Epithelial cell of esophagus (primary cell): Measurements from ENCODE around the gene DSCAM.

Experiments used
- DNase-seq: peaks from one replicate; pipeline ENCODE4 v3.0.0; 2010; ENCODE audit warnings: low read depth
- H3K4me3 ChIP-seq: 2 replicates; pipeline ENCODE4 v1.5.1; 2011; ENCODE audit warnings: mild to moderate bottlenecking, low read length, control low read depth
- TF ChIP-seq, protein P1 (sequence below): IDR thresholded peaks from 2 replicates; pipeline ENCODE4 v1.5.1; 2011; ENCODE audit warnings: low read depth, mild to moderate bottlenecking, low read length, control low read depth, inconsistent platforms; ENCODE audit not compliant: insufficient read depth; ENCODE audit errors: missing control alignments

DSCAM gene

DNA sequence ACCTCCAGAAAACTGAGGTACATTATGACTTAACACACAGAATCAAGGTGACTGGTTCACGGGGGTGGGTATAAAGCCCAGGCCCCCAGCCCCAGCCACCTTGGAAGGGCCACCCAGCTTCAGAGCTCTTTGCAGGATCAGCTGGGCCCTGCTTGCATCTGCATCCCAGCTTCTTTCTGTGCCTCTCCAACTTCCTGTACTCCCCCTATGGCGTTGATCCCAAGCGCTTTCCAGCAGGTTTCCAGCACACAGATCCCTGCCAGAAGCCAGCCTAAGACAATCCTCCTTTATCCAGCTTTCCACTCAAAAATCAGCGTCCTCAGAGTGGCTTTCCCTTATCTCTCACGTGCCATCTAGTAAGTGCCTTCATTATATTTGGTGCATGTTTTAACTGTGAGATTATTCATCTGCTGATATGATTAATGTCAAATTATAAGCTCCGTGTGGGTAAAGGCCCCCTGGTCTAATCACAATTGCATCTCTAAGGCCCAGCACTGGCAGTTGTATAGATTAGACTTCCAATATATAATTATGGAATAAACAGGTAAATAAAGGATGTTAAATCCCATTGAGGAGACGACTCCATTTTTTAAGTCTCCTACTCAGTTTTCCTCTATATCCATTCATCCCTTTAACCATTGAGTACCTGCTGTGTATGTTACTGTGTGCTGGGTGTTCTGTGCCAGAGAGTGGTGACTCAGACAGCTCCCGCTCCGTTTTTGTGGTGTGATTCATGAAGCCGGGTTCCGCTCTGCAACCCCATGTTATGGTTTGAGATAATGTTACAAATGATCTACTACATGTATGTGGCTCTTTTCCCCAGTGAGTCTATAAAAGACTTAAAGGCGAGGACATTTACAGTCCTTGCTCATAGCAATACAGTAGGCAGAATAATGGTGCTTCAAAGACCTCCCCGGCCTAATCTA lies 592.2 kb downstream of the DSCAM start:
- TF ChIP-seq, protein P1, sequence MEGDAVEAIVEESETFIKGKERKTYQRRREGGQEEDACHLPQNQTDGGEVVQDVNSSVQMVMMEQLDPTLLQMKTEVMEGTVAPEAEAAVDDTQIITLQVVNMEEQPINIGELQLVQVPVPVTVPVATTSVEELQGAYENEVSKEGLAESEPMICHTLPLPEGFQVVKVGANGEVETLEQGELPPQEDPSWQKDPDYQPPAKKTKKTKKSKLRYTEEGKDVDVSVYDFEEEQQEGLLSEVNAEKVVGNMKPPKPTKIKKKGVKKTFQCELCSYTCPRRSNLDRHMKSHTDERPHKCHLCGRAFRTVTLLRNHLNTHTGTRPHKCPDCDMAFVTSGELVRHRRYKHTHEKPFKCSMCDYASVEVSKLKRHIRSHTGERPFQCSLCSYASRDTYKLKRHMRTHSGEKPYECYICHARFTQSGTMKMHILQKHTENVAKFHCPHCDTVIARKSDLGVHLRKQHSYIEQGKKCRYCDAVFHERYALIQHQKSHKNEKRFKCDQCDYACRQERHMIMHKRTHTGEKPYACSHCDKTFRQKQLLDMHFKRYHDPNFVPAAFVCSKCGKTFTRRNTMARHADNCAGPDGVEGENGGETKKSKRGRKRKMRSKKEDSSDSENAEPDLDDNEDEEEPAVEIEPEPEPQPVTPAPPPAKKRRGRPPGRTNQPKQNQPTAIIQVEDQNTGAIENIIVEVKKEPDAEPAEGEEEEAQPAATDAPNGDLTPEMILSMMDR = no peak
- DNase-seq = peak; percentile 94
- H3K4me3 ChIP-seq = no peak overlapping the region

DNA sequence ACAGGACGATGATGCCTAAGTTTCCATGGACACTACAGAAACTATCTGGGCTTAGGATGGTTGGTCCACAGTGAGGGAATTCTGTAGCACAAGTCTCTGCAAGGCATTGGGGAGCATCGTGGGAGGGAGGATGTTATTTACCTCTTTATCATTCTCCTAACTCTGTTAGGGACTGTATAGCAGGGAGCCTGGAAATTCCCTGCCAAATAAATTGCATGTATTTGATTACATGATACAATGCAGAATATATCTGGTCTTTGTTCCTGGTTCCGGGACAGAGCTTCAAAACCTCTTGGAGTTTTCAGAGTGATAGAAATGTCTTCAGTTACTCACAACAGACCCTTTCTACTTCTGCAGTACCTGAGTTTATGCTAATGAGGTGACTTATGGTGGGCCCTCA lies 593.8 kb downstream of the DSCAM start:
- no peak for DNase-seq
- TF ChIP-seq, protein P1 = no peak
- H3K4me3 ChIP-seq = no peak overlapping the region

DNA sequence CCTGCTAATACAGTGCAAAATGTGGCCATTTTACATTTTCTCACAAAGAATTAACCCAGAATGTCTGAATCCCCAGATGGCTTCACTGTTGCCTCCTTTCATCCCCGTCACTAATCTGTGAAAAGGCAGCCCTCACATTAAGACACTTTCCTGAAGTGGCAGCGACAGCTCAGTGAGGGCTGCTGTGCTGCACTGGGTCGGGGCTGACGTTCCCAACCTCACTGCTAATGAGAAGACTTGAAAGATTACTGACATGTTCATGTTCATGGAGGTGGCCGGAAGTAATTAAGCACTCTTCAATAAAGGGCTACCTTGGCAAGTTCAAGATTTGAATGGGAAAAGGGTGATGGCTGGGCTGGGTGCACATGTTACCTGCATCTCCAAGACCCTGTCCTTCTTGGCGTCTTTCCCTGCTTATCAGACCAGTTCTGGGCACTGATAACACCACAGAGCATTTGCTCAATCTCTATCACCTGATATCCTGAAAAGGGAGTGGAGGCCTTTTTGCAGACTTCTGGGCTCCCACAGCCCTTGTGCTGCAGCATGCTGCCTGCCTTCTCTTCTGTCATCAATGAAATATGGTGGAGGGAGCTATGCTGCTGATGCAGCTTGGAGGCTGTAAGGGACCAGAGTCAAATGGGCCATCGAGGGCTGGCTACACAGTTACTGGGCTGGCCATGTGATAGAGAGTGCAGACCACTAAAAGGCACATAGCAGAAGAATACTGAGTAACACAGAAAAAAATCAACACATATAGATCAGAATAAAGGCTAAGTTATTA lies 596.3 kb downstream of the DSCAM start:
- TF ChIP-seq, protein P1 = no peak

DNA sequence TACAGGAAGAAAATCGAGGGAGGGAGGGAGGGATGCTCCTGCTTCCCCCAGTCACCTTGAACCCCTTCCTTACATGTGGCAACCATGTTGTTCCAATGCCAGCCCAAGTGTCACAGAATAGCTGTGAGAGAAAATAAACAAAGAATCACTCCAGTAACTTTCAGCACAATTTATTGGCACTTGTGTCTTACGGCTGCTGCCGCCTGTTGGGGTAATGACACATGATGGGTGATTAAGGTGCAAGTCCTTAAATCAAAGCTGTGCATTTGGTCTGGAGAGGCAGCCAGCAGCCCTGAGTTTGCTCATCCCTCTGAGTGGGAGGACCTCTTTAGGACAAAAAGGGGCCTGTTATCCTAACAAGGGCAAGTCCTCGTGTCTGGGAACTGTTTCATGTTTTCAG lies 602.0 kb downstream of the DSCAM start:
- DNase-seq = no peak
- TF ChIP-seq, protein P1 = no peak
- no peak overlapping the region for H3K4me3 ChIP-seq

More for the DNA sequence above, 596.3 kb downstream of the DSCAM start:
- DNase-seq = no peak
- H3K4me3 ChIP-seq = no peak overlapping the region

DNA sequence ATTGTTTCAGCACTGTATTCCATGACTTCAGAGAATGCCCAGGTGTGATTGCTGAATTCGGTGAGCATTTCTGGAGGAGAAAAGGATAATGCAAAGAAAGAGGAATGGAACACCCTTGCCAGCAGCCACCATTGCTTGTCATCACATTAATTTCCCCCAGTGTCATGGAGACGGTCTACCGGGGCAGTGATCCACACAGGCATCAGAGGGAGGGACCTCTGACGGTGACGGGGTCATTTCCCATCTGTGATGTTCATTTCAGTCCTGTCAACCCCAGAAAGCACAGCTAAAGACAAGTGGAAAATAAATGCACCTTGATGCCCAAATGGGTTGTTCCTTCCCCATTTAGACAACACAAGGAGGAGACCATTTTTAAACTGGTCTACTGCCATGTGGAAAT lies 603.3 kb downstream of the DSCAM start:
- TF ChIP-seq, protein P1 = no peak
- no peak for DNase-seq

DNA sequence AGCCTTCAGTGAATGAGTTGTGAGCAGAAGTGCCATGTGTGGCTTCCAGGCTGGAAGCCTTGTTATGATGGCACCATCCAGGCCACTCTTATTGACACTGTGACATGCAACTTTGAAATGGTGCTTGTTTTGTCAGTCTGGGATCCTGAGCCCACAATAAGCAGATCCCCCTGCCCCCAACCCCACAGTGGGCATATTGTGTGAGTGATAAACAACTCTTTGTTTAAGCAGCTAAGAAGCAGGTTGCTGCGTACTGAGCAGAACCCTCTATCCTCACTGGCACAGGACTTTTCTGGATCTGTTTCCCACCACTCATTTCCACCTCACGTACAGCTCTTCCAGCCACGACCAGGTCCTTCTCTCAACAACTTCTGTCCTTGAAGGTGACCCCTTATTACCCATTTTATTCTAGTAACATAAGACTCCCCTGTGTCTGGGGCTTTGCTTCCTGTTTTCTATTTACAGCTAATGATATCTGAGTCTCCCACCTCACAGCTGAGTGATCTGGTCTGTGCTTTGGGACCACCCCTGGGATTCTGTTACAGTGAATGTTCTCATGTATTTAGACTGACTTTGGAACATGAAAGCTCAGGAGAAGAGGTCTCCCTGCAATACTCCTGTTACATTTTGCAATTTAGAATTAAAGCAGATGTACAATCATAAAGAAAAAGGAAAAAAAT lies 604.2 kb downstream of the DSCAM start:
- no peak overlapping the region for H3K4me3 ChIP-seq
- TF ChIP-seq, protein P1 = no peak
- DNase-seq = no peak

More for the DNA sequence above, 603.3 kb downstream of the DSCAM start:
- no peak overlapping the region for H3K4me3 ChIP-seq
